Mesendoderm (in vitro differentiated cells): Measurements from ENCODE around the gene IL17REL.

Source experiments
- DNase-seq: peaks from one replicate; pipeline ENCODE4 v3.0.0; 2013
- H2AK5ac ChIP-seq: 2 replicates; pipeline ENCODE4 v1.6.1; 2013; ENCODE audit warnings: low read length, inconsistent platforms
- H2BK120ac ChIP-seq: 2 replicates; pipeline ENCODE4 v1.6.1; 2013; ENCODE audit warnings: low read depth, mild to moderate bottlenecking, low read length, moderate library complexity, mixed read lengths
- H2BK15ac ChIP-seq: replicated peaks from 2 replicates; pipeline ENCODE4 v1.6.1; 2013; ENCODE audit warnings: low read depth, mild to moderate bottlenecking, moderate library complexity
- H2BK5ac ChIP-seq: 2 replicates; pipeline ENCODE4 v1.6.1; 2013; ENCODE audit warnings: low read length, inconsistent platforms
- H3K18ac ChIP-seq: 2 replicates; pipeline ENCODE4 v1.6.1; 2013; ENCODE audit warnings: mild to moderate bottlenecking, low read length, mixed read lengths
- H3K23ac ChIP-seq: one replicate; pipeline ENCODE4 v1.6.1; 2013; ENCODE audit warnings: low read length
- H3K27ac ChIP-seq: 2 replicates; pipeline ENCODE4 v1.5.1; 2013; ENCODE audit warnings: low read depth, mild to moderate bottlenecking, inconsistent platforms, low read length, moderate library complexity
- H3K27me3 ChIP-seq: 2 replicates; pipeline ENCODE4 v1.6.1; 2013; ENCODE audit warnings: low read length, control low read depth, mild to moderate bottlenecking, inconsistent platforms; ENCODE audit not compliant: insufficient read depth, poor library complexity
- H3K36me3 ChIP-seq: 2 replicates; pipeline ENCODE4 v1.6.1; 2013; ENCODE audit warnings: low read length, inconsistent platforms; ENCODE audit not compliant: control insufficient read depth, insufficient read depth
- H3K4ac ChIP-seq: one replicate; pipeline ENCODE4 v1.6.1; 2013; ENCODE audit warnings: low read depth, mild to moderate bottlenecking, low read length, moderate library complexity
- H3K4me1 ChIP-seq: 2 replicates; pipeline ENCODE4 v1.6.1; 2013; ENCODE audit warnings: low read depth, low read length, inconsistent platforms; ENCODE audit not compliant: control insufficient read depth
- H3K4me2 ChIP-seq: 2 replicates; pipeline ENCODE4 v1.6.1; 2013; ENCODE audit warnings: low read length
- H3K4me3 ChIP-seq: 2 replicates; pipeline ENCODE4 v1.5.1; 2013; ENCODE audit warnings: mild to moderate bottlenecking, low read length
- H3K56ac ChIP-seq: one replicate; pipeline ENCODE4 v1.6.1; 2013; ENCODE audit warnings: low read length
- H3K79me1 ChIP-seq: 2 replicates; pipeline ENCODE4 v1.6.1; 2013; ENCODE audit warnings: low read length, inconsistent platforms
- H3K79me2 ChIP-seq: 2 replicates; pipeline ENCODE4 v1.6.1; 2013; ENCODE audit warnings: mild to moderate bottlenecking, low read length; ENCODE audit not compliant: control insufficient read depth, insufficient read depth
- H3K9ac ChIP-seq: 2 replicates; pipeline ENCODE4 v1.6.1; 2013; ENCODE audit warnings: low read length, inconsistent platforms
- H4K5ac ChIP-seq: one replicate; pipeline ENCODE4 v1.6.1; 2013; ENCODE audit warnings: low read length
- H4K8ac ChIP-seq: one replicate; pipeline ENCODE4 v1.6.1; 2013; ENCODE audit warnings: low read depth, mild to moderate bottlenecking, control low read depth, low read length, moderate library complexity
- WGBS: extraction: QIAGEN DNeasy Blood & Tissue Kit; methylation state at CpG from one replicate; pipeline ENCODE4 v1.1.7; 2013; ENCODE audit warnings: low lambda C conversion rate, missing lambda C conversion rate; ENCODE audit not compliant: insufficient coverage; ENCODE audit errors: extremely low coverage; 5-methylcytosine and 5-hydroxymethylcytosine counted together

Gene IL17REL

GRCh38 chr22:50058906-50059880 lies 46.6 kb upstream of the IL17REL start:
- no peak overlapping the region for H3K27ac ChIP-seq

GRCh38 chr22:50058061-50058905 lies 45.7 kb upstream of the IL17REL start, which contains the start of gene TTLL8:
Gene TTLL8 (minus strand): TSS chr22:50058298.
- no peaks in the 10 kb centered on the region for H3K79me2 ChIP-seq
- no peak within 1 kb of the TSS for H3K27ac ChIP-seq
- no peak within 1 kb of the TSS for H2BK15ac ChIP-seq
- peak within 1 kb of the TSS; percentile 79 for H3K56ac ChIP-seq
- H3K27me3 ChIP-seq, result no peaks in the 10 kb centered on the region
- H2BK120ac ChIP-seq, result no peak within 1 kb of the TSS
- no peak within 1 kb of the TSS for H3K4me3 ChIP-seq
- WGBS, result no CpG with 5 or more reads among the region's 102 CpGs
- no peaks in the 10 kb centered on the region for H3K4me1 ChIP-seq
- no peak within 1 kb of the TSS for H2BK5ac ChIP-seq
- H3K4me2 ChIP-seq, result peak within 1 kb of the TSS; percentile 64
- H3K79me1 ChIP-seq, result no peaks in the 10 kb centered on the region
- peak within 1 kb of the TSS; percentile 65 for H3K18ac ChIP-seq
- H4K5ac ChIP-seq, result no peak within 1 kb of the TSS
- H3K23ac ChIP-seq, result no peak within 1 kb of the TSS
- H2AK5ac ChIP-seq, result no peak within 1 kb of the TSS
- no peaks in the 10 kb centered on the region for H3K36me3 ChIP-seq
- peak within 1 kb of the TSS; percentile 61 for H3K9ac ChIP-seq
- H3K4ac ChIP-seq, result no peak within 1 kb of the TSS
- no peak within 1 kb of the TSS for H4K8ac ChIP-seq
- DNase-seq, result no peak

More at GRCh38 chr22:50058906-50059880, 46.6 kb upstream of the IL17REL start:
- no peaks in the 10 kb centered on the region for H3K4me1 ChIP-seq
- H4K5ac ChIP-seq, result no peak overlapping the region
- H3K79me2 ChIP-seq, result no peaks in the 10 kb centered on the region
- H3K18ac ChIP-seq, result peak overlapping the region; percentile 65
- no peak overlapping the region for H3K23ac ChIP-seq
- H3K27me3 ChIP-seq, result no peaks in the 10 kb centered on the region
- peak; percentile 81 for DNase-seq
- no peak overlapping the region for H2BK120ac ChIP-seq
- no peaks in the 10 kb centered on the region for H3K36me3 ChIP-seq
- no CpG with 5 or more reads among the region's 31 CpGs for whole genome bisulfite sequencing
- H3K4ac ChIP-seq, result no peak overlapping the region
- H2AK5ac ChIP-seq, result no peak overlapping the region
- peak overlapping the region; percentile 61 for H3K9ac ChIP-seq
- no peaks in the 10 kb centered on the region for H3K79me1 ChIP-seq
- H4K8ac ChIP-seq, result no peak overlapping the region
- H3K4me3 ChIP-seq, result no peak overlapping the region
- H3K56ac ChIP-seq, result peak overlapping the region; percentile 79
- no peak overlapping the region for H2BK15ac ChIP-seq
- H3K4me2 ChIP-seq, result peak overlapping the region; percentile 64
- H2BK5ac ChIP-seq, result no peak overlapping the region

GRCh38 chr22:50057278-50058060 lies 44.9 kb upstream of the IL17REL start:
- Histone ChIP-seq H3K27ac (no peak overlapping the region), H3K36me3 (no peaks in the 10 kb centered on the region), H2BK120ac (no peak overlapping the region), H2BK5ac (no peak overlapping the region), H4K8ac (no peak overlapping the region), H3K4me1 (no peaks in the 10 kb centered on the region), H3K4me2 (no peak overlapping the region), H3K79me1 (no peaks in the 10 kb centered on the region), H2AK5ac (no peak overlapping the region), H3K4me3 (no peak overlapping the region), H3K23ac (no peak overlapping the region), H2BK15ac (no peak overlapping the region), H4K5ac (no peak overlapping the region), H3K79me2 (no peaks in the 10 kb centered on the region), H3K56ac (no peak overlapping the region), H3K4ac (no peak overlapping the region), H3K27me3 (no peaks in the 10 kb centered on the region), H3K9ac (no peak overlapping the region), H3K18ac (no peak overlapping the region)
- DNase-seq, result no peak
- no CpG with 5 or more reads among the region's 14 CpGs for WGBS

- Histone ChIP-seq H3K27me3 (no peaks in the 10 kb centered on the region), H3K79me2 (no peaks in the 10 kb centered on the region), H3K9ac (no peak overlapping the region), H3K27ac (no peak overlapping the region), H2AK5ac (no peak overlapping the region), H3K56ac (no peak overlapping the region), H3K4me1 (no peaks in the 10 kb centered on the region), H3K4ac (no peak overlapping the region), H3K4me3 (no peak overlapping the region), H2BK15ac (no peak overlapping the region), H3K4me2 (no peak overlapping the region), H2BK5ac (no peak overlapping the region), H4K8ac (no peak overlapping the region), H3K18ac (no peak overlapping the region), H4K5ac (no peak overlapping the region), H3K36me3 (no peaks in the 10 kb centered on the region), H3K79me1 (no peaks in the 10 kb centered on the region), H2BK120ac (no peak overlapping the region), H3K23ac (no peak overlapping the region)
- peak; percentile 14 for DNase-seq
- no CpG with 5 or more reads among the region's 34 CpGs for WGBS
Measured at GRCh38 chr22:50056214-50056972, 43.8 kb upstream of the IL17REL start.

- Histone ChIP-seq H3K4me2 (no peak overlapping the region), H3K27me3 (no peaks in the 10 kb centered on the region), H3K79me2 (no peaks in the 10 kb centered on the region), H3K23ac (no peak overlapping the region), H2BK120ac (no peak overlapping the region), H3K79me1 (no peaks in the 10 kb centered on the region), H2AK5ac (no peak overlapping the region), H4K8ac (no peak overlapping the region), H3K4me3 (no peak overlapping the region), H3K27ac (no peak overlapping the region), H3K56ac (no peak overlapping the region), H2BK15ac (no peak overlapping the region), H3K4ac (no peak overlapping the region), H3K36me3 (no peaks in the 10 kb centered on the region), H3K9ac (no peak overlapping the region), H2BK5ac (no peak overlapping the region), H3K4me1 (no peaks in the 10 kb centered on the region), H3K18ac (no peak overlapping the region), H4K5ac (no peak overlapping the region)
- no peak for DNase-seq
- WGBS, result no CpG with 5 or more reads among the region's 18 CpGs
Measured at GRCh38 chr22:50053861-50054260, 41.3 kb upstream of the IL17REL start.
